Gastroesophageal sphincter (tissue), 4 donors: ENCODE data around the gene DNAH17. TPM values are rescaled to one million over a fixed set of nuclear protein-coding genes. Genes with fewer than 3 reads are reported as not detected.
A peak's percentile ranks its signal among the peaks of the same experiment; 100 is the strongest.

Source experiments
- ATAC-seq: fragments of 150-250 bp; one replicate; pipeline ENCODE4 v1.9.1; 2016; ENCODE audit warnings: mild to moderate bottlenecking, moderate library complexity
- H3K27ac ChIP-seq, 4 donors: fragments of 200-600 bp; sonication (generic) in 3 of 4; 1 replicate in 3 of 4; 2 replicates in 1 of 4; pipeline ENCODE4 v1.5.1; 2016 to 2019
- H3K27me3 ChIP-seq: fragments of 200-600 bp; sonication (generic); one replicate; pipeline ENCODE4 v1.5.1; 2019
- H3K36me3 ChIP-seq, 2 donors: fragments of 200-600 bp; sonication (generic); one replicate each; pipeline ENCODE4 v1.5.1; 2019; ENCODE audit warnings: control low read depth in 1 of 2
- H3K4me1 ChIP-seq, 3 donors: fragments of 200-600 bp; sonication (generic); 1 replicate in 2 of 3; 2 replicates in 1 of 3; pipeline ENCODE4 v1.5.1; 2016 to 2019; ENCODE audit warnings: control low read depth in 2 of 3
- H3K4me3 ChIP-seq, 2 donors: fragments of 200-600 bp; sonication (generic); one replicate each; pipeline ENCODE4 v1.5.1; 2019; ENCODE audit warnings: mild to moderate bottlenecking in 1 of 2, moderate library complexity in 1 of 2
- H3K9me3 ChIP-seq, 3 donors: fragments of 200-600 bp; sonication (generic); one replicate each; pipeline ENCODE4 v1.5.1; 2017 to 2019; ENCODE audit warnings: control low read depth in 2 of 3
- EP300 ChIP-seq: sonication (generic); formaldehyde crosslinking; IDR thresholded peaks from one replicate; pipeline ENCODE4 v1.6.1; 2017; ENCODE audit warnings: antibody characterized with exemption, mild to moderate bottlenecking
- POLR2A ChIP-seq, 2 donors: fragments of 450-650 bp; IDR thresholded peaks; one replicate each; pipeline ENCODE4 v1.6.1; 2017; ENCODE audit warnings: antibody characterized with exemption in 2 of 2, mild to moderate bottlenecking in 2 of 2, moderate library complexity in 1 of 2
- POLR2AphosphoS5 ChIP-seq: sonication (generic); formaldehyde crosslinking; IDR thresholded peaks from one replicate; pipeline ENCODE4 v1.6.1; 2017; ENCODE audit warnings: antibody characterized with exemption
- WGBS, 2 donors: methylation state at CpG; one replicate each; pipeline ENCODE4 v1.1.5; 2018; ENCODE audit warnings: low coverage in 1 of 2; 5-methylcytosine and 5-hydroxymethylcytosine counted together
- total RNA-seq, 4 donors: library from RNA; depleted of rRNA; stranded (reverse); fragments of >200 nt; gene quantifications; one replicate each; pipeline ENCODE4 v1.1.0, GENCODE V29; 2016
- TF ChIP-seq, protein P1 (sequence below), 4 experiments: fragments of 200-600 bp in 2 of 4; fragments of 450-650 bp in 2 of 4; sonication (generic) in 1 of 4; IDR thresholded peaks; one replicate each; pipeline ENCODE4 v1.5.1; 2017 to 2019; ENCODE audit warnings: antibody characterized with exemption in 4 of 4, mild to moderate bottlenecking in 2 of 4, moderate library complexity in 2 of 4

Gene DNAH17
- total RNA-seq, 4 donors from 2014 or later = 0.15 TPM; not detected in 3

DNA sequence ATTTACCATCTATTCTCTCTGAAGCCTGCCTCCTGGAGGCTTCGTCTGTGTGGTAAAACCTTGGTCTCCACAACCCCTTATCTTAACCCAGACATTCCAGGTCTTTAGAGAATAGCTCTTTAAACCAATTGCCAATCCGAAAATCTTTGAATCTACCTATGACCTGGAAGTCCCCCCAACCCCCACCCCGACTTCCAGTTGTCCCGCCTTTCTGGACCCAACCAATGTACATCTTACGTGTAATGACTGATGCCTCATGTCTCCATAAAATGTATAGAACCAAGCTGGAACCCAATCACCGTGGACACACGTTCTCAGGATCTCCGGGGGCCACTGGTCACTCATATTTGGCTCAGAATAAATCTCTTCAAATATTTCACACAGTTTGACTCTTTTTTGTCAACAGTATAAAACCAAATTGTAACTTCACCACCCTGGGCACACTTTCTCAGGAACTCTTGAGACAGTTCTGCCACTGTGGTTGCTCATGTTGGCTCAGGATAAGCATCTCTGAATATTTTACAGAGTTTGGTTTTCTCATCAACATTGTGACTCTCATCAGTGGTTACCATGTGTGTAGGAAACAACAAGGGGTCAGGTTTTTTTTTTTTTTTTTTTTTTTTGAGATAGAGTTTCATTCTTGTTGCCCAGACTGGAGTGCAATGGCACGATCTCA, 18.1 kb upstream of the DNAH17 start:
- Histone ChIP-seq H3K27ac (no peak overlapping the region), H3K4me1 (peaks cover 0 to 13% (median 0%) of the 10 kb centered on the region in 3 donors), H3K27me3 (no peaks in the 10 kb centered on the region), H3K4me3 (no peak overlapping the region), H3K9me3 (no peaks in the 10 kb centered on the region), H3K36me3 (no peaks in the 10 kb centered on the region)
- WGBS, 2 donors = 93 to 96% methylated on average over 9 of the region's 9 CpGs
- no peak for ATAC-seq
- TF ChIP-seq POLR2AphosphoS5 = no peak
- no peak for TF ChIP-seq POLR2A (IDR thresholded peaks at IDR 0.05)
- TF ChIP-seq EP300 = no peak
- TF ChIP-seq, protein P1, sequence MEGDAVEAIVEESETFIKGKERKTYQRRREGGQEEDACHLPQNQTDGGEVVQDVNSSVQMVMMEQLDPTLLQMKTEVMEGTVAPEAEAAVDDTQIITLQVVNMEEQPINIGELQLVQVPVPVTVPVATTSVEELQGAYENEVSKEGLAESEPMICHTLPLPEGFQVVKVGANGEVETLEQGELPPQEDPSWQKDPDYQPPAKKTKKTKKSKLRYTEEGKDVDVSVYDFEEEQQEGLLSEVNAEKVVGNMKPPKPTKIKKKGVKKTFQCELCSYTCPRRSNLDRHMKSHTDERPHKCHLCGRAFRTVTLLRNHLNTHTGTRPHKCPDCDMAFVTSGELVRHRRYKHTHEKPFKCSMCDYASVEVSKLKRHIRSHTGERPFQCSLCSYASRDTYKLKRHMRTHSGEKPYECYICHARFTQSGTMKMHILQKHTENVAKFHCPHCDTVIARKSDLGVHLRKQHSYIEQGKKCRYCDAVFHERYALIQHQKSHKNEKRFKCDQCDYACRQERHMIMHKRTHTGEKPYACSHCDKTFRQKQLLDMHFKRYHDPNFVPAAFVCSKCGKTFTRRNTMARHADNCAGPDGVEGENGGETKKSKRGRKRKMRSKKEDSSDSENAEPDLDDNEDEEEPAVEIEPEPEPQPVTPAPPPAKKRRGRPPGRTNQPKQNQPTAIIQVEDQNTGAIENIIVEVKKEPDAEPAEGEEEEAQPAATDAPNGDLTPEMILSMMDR (IDR thresholded peaks at IDR 0.05) = no peak

GRCh38 chr17:78592991-78593329, 15.8 kb upstream of the DNAH17 start:
- Histone ChIP-seq H3K27me3 (no peaks in the 10 kb centered on the region), H3K4me3 (no peak overlapping the region), H3K27ac (peak overlapping the region in 2 of 4 donors; percentile 51 to 53), H3K9me3 (no peaks in the 10 kb centered on the region), H3K4me1 (peaks cover 0 to 6% (median 0%) of the 10 kb centered on the region in 3 donors), H3K36me3 (no peaks in the 10 kb centered on the region)
- WGBS, 2 donors = 85 to 90% methylated on average over 5 of the region's 6 CpGs
- TF ChIP-seq EP300 (no peak), POLR2AphosphoS5 (no peak), POLR2A (IDR thresholded peaks at IDR 0.05) (no peak)
- TF ChIP-seq, protein P1 (IDR thresholded peaks at IDR 0.05) = no peak
- no peak for ATAC-seq

- no peak for ATAC-seq
- 94% methylated on average over 8 of the region's 16 CpGs; no CpG with 5 or more reads in 1 of the 2 donors for WGBS, 2 donors
- H3K27ac ChIP-seq = no peak overlapping the region
- no peaks in the 10 kb centered on the region for H3K36me3 ChIP-seq
- H3K9me3 ChIP-seq = no peaks in the 10 kb centered on the region
- no peaks in the 10 kb centered on the region for H3K4me1 ChIP-seq
- no peaks in the 10 kb centered on the region for H3K27me3 ChIP-seq
- no peak overlapping the region for H3K4me3 ChIP-seq
- TF ChIP-seq EP300 (no peak), POLR2AphosphoS5 (no peak), POLR2A (IDR thresholded peaks at IDR 0.05) (no peak)
- TF ChIP-seq, protein P1 (IDR thresholded peaks at IDR 0.05) = no peak
These were observed 14.1 kb upstream of the DNAH17 start for GRCh38 chr17:78591263-78591671.

DNA sequence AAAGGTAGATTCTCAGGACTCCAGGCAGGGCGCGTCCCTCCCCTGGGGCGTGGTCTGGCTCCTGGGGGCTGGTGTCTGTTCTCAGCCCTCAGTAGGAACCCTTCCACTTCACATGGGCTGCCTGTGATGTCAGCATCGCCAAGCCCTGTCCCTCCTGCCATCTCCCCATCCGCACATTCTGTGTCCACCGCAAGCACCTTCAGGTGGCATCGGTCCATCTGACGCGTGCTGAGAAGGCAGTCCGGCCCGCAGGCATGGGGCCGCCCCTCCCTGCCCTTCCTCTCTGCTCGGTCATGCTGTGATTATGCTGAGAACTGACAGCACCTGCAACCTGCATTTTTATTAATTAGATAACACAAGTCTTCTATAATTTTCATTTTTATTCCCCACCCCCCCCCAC, 12.7 kb upstream of the DNAH17 start:
- 75 to 96% methylated on average over 4 to 8 of the region's 13 CpGs for WGBS, 2 donors
- H3K4me1 ChIP-seq = no peaks in the 10 kb centered on the region
- H3K27ac ChIP-seq = no peak overlapping the region
- TF ChIP-seq POLR2AphosphoS5 (no peak), POLR2A (IDR thresholded peaks at IDR 0.05) (no peak), EP300 (no peak)
- TF ChIP-seq, protein P1 (IDR thresholded peaks at IDR 0.05) = no peak
- H3K27me3 ChIP-seq = no peaks in the 10 kb centered on the region
- no peaks in the 10 kb centered on the region for H3K36me3 ChIP-seq
- no peaks in the 10 kb centered on the region for H3K9me3 ChIP-seq
- no peak overlapping the region for H3K4me3 ChIP-seq
- no peak for ATAC-seq

GRCh38 chr17:78589031-78589675, 12.0 kb upstream of the DNAH17 start:
- ATAC-seq = no peak
- Histone ChIP-seq H3K4me1 (no peaks in the 10 kb centered on the region), H3K27me3 (no peaks in the 10 kb centered on the region), H3K36me3 (no peaks in the 10 kb centered on the region), H3K4me3 (no peak overlapping the region), H3K27ac (no peak overlapping the region), H3K9me3 (no peaks in the 10 kb centered on the region)
- TF ChIP-seq POLR2A (IDR thresholded peaks at IDR 0.05) (no peak), POLR2AphosphoS5 (no peak)
- WGBS, 2 donors = 83 to 88% methylated on average over 6 to 11 of the region's 18 CpGs
